ENCODE results near the gene FBXO8.

FBXO8 gene

GRCh38 chr4:174292473-174292872 is 9.0 kb upstream of the FBXO8 start:
- peaks cover 6% of the 10 kb centered on the region for H3K9me3 ChIP-seq (ENCODE audit: severe bottlenecking)
- TF ChIP-seq CTCF (IDR thresholded peaks at IDR 0.05; ENCODE audit: low read depth, low read length), result no peak

GRCh38 chr4:174286870-174287269 is 3.4 kb upstream of the FBXO8 start:
- Histone ChIP-seq H3K27ac (no peak overlapping the region), H3K36me3 (peaks cover 4% of the 10 kb centered on the region), H3K4me3 (ENCODE audit: low read depth, low read length) (no peak overlapping the region), H3K9me3 (ENCODE audit: severe bottlenecking) (no peaks in the 10 kb centered on the region), H3K27me3 (ENCODE audit: insufficient read depth, low read depth, severe bottlenecking) (no peaks in the 10 kb centered on the region)
- TF ChIP-seq CTCF (IDR thresholded peaks at IDR 0.05; ENCODE audit: low read depth, low read length), result no peak
- DNase-seq, result no peak

More at GRCh38 chr4:174292473-174292872, 9.0 kb upstream of the FBXO8 start:
- Histone ChIP-seq H3K36me3 (peaks cover 6% of the 10 kb centered on the region), H3K4me3 (ENCODE audit: low read depth, low read length) (no peak overlapping the region), H3K27me3 (ENCODE audit: insufficient read depth, low read depth, severe bottlenecking) (no peaks in the 10 kb centered on the region), H3K27ac (no peak overlapping the region)
- no peak for DNase-seq

- no peak for TF ChIP-seq CTCF (IDR thresholded peaks at IDR 0.05; ENCODE audit: low read depth, low read length)
- H3K9me3 ChIP-seq (ENCODE audit: severe bottlenecking), result no peaks in the 10 kb centered on the region
- no peaks in the 10 kb centered on the region for H3K27me3 ChIP-seq (ENCODE audit: insufficient read depth, low read depth, severe bottlenecking)
- peak overlapping the region; percentile 84 for H3K4me3 ChIP-seq (ENCODE audit: low read depth, low read length)
- peaks cover 3% of the 10 kb centered on the region for H3K36me3 ChIP-seq
- peak overlapping the region; percentile 100 for H3K27ac ChIP-seq
- no peak for DNase-seq
Observed at GRCh38 chr4:174284487-174284886, 1.0 kb upstream of the FBXO8 start.

- no peaks in the 10 kb centered on the region for H3K9me3 ChIP-seq (ENCODE audit: severe bottlenecking)
- peaks cover 3% of the 10 kb centered on the region for H3K36me3 ChIP-seq
- H3K4me3 ChIP-seq (ENCODE audit: low read depth, low read length), result peak overlapping the region; percentile 84
- DNase-seq, result peak; percentile 85
- H3K27me3 ChIP-seq (ENCODE audit: insufficient read depth, low read depth, severe bottlenecking), result no peaks in the 10 kb centered on the region
- no peak for TF ChIP-seq CTCF (IDR thresholded peaks at IDR 0.05; ENCODE audit: low read depth, low read length)
- peak overlapping the region; percentile 100 for H3K27ac ChIP-seq
Observed at GRCh38 chr4:174282836-174283506, 496 bp downstream of the FBXO8 start.

GRCh38 chr4:174281901-174282300 is 1.6 kb downstream of the FBXO8 start:
- Histone ChIP-seq H3K27ac (no peak overlapping the region), H3K36me3 (peaks cover 3% of the 10 kb centered on the region), H3K9me3 (ENCODE audit: severe bottlenecking) (no peaks in the 10 kb centered on the region), H3K27me3 (ENCODE audit: insufficient read depth, low read depth, severe bottlenecking) (no peaks in the 10 kb centered on the region), H3K4me3 (ENCODE audit: low read depth, low read length) (no peak overlapping the region)
- TF ChIP-seq CTCF (IDR thresholded peaks at IDR 0.05; ENCODE audit: low read depth, low read length), result no peak
- no peak for DNase-seq
